NCI-H2196 (cell line): ENCODE results near the gene ATG4A.
A peak's percentile ranks its signal among the peaks of the same experiment; 100 is the strongest.

Experiments used
- DNase-seq: peaks from one replicate; lab custom pipeline; 2025; ENCODE audit not compliant: unreplicated experiment; lab: John Stamatoyannopoulos, UW

Gene ATG4A

DNA sequence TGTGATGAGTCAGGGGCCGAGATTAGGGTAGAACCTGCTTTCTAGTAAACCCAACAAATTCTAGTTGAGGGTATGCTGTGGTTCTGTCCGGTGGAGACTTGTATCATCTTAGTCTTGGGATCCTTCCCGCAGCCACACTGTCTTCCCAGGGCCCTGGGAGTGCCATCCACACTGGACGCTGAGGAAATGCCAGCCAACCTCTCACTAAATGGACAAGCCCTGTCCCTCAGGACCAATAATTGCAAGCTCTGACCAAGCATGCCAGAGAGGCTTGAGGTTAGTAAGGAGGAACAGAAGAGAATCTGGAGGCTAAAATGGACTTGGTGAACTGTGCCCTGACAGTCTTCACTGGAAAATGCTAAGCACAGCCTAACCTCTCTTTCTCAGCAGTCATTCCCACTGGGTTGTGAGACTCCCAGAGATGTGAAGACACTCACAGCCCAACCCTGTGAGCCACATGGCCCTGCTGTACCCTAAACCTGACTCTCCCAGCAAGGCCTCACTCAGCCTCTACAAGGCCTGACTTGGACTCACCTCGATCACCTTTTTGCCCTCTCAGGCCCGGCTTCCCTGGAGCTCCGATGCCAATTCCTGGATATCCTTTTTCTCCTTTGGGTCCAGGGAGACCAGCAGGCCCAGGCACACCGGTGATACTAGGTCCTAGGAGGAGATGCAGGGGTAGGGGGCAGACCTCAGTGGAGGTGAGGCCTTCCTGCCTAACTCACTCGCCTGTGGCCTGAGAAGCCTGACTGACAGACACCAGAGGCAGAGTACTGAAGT lies 77.6 kb downstream of the ATG4A start:
- DNase-seq = no peak

DNA sequence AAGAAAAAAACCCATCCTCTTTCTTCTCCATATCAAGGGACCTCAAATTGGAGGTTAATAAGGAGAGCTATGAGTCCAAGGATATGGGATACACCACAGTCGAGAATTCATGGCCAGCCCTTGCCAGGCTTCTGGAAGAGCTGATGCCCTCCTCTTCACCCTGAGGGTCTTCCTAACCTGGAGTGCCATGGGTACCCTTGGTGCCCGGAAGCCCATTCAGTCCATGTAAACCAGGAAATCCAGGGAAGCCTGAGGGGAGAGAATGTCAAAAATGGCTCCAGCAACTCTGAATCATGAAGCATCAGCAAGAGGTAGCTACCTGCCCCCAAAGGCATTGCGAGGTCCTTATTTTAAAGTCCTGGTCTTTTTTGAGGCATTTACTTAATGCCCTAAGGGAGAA lies 78.2 kb downstream of the ATG4A start:
- DNase-seq = no peak

DNA sequence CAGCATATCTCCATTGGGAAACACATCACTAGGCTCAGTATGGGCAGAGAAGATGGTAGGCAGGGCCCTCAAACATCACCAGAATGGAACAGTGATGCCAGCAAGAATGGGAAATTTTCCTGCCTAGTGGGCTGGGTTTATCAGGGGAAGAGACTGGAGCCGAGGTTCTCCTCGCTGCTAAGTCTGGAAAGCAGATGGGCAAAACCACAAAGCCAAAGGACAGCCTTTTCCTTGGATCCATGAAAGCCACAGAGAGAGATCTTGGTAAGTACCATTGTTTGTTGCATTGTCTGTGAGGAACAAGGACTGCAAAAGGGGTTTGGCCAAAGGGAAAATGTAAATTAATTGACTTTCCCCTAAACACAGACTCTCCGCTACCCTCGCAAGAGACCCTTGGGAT lies 80.1 kb downstream of the ATG4A start:
- no peak for DNase-seq

DNA sequence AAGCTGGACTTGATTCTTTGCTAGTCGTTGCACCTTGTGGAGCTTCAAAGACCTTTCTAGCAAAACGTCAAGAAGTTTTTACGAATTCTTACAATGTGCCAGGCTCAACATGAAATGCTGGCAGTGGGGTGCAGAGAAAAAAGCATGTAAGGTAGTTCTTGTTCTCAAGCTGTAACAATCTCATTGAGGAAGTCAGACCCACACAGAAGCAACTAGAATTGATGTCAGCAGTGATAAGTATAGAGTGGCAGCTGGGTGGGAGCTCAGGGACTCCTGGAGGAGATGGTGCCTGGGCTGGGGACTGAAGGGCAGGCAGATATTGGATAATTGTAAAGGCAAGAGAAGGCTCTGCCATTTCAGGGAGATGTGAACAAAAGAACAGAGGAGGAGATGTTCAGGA lies 82.3 kb downstream of the ATG4A start:
- no peak for DNase-seq

DNA sequence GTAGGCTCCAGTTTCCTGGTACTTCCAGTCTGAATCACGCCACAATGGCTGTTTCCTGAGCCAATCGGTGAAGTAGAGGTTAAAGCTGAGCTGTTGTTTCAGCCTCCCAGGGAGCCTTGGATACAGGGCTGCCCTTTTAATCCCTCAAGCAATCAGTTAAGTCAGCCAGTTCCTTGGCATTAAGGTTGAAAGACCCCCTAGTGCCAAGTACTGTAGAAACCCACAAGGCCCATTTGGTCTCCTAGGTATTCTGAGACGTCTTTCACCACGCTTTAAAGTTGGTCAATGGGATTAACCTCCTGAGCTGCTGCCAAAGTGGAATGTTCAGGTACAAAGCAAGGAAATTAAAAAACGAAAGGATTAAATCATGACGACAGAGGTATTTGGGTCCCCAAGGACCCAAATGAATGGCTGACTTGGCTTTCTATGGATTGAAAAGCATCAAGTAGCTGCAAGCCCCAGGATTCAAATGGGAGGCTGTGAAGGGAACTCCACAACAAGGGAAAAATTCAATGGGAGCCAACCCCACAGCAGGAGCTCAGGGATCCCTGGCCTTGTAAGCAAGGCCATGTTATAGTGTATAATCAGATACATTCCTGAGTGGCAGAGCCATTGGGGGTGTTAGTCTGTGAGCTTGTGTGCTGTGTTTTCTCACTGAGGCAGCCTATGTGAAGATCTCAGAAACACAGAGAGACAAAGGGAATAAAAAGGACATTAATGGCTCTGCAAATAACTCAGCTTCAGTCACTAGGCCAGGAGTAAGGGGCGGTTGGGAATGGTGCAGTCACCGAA lies 86.0 kb downstream of the ATG4A start:
- no peak for DNase-seq

DNA sequence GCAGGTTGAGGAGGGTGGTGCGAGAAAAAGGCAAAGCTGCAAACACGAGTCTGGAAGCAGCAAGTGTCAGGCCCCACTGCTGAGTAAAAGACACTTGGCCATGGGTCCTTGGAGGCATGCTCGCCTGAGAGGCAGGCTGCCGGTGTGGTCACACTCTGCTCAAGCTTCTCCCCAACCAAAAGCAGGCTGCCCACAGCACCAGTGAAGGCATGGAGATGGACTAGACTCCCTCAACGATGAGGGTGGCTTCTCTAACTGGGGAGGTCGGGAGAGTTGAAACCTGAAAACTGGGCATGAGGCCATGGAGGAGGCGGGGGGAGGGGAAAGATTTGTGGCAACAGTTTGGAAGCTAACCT lies 86.5 kb downstream of the ATG4A start:
- no peak for DNase-seq

DNA sequence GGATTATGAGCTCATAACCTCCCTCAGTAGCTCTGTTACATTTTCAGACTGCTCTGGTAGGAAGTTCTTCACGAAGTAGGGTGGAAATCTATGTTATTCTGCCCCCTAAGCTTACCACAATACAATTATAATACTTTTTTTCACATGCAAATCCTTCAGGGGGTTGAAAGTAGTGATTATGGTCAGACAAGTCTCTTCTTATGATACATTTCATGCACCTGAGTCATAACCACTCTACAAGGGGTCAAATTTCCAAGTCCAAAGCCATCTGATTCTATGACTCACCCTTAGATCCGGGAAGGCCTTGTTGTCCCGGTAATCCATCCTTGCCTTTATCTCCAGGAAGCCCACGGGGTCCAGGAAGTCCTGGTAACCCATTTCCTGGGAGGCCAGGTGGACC lies 95.2 kb downstream of the ATG4A start:
- no peak for DNase-seq

DNA sequence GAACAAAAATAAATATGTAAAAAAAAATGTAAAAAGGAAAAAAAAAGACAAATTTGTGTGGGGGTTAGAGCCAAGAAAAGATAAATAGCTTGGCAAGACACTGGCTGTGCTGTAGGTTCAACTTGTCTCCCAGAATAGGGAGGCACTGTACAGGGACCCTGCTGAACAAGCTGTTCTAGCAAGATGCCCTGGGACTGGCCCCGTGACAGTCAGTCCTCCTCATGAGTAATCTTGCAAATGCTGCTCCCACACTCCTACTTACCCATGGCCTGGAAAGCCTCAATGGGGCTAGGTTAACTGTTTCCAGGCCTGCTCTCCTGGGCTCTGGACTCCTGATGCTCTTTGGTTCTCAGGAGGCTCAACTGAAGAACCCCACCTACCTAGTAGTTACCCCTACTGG lies 106.8 kb downstream of the ATG4A start:
- no peak for DNase-seq

DNA sequence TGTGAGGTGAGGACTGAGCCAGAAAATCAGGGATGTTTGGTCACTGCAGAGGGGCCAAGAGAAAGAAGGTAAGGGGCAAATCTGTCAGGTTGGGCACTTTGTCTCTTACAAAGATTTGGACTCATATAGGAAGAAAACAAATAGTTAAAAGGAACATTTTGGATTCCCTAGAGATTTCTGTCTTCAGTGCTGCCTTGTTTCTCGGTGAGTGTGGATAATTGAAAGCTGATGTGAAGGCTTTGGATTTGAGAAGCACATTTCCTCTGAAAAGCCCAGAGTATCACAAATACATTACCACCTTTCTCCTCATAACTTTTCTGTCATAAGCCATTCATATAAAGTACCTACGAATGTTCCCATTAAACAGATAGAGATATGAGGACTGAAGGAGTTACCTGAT lies 107.5 kb downstream of the ATG4A start:
- no peak for DNase-seq

DNA sequence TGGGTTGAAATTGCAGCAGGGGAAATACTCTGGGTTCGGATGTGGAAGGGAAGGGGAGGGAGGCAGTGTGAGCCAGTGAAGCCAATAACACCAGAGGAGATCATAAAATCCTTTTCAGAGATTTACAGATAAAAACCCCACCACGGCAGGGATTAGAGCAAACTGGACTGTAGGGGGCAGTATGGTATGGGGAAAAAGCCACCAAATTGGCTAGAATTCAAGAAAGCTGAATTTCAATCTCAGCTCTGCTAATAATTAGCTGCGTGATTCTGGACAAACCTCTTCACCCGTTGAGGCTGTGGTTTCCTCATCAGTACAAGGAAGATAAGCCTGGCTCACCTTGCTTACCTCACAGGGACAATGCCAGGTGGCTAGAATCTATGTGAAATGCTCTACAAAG lies 108.1 kb downstream of the ATG4A start:
- DNase-seq = peak; percentile 25

DNA sequence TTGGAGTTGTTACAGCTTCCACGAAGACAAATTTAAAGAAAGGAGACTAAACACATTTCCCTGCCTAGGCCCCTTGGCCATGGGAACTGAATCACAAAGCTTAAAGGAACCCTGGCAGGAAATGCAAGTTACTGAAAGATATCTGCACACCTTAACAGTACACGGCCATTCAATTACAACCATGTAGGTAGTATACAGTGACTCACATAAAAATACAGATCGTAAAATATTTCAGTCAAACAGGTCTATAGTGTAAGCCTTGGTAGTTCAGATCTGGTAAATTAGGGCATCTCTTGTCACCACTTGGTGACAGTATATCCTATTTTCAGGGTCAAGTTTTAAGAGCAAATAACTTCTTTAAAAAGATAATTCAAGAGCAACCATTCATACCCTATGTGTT lies 112.0 kb downstream of the ATG4A start:
- DNase-seq = no peak
